GM19455 (cell line): ENCODE measurements around the gene OSM.

Experiments
- ATAC-seq: cut with Tn5 transposase; IDR thresholded peaks from one replicate; pipeline ENCODE4 v1.9.1; 2021; ENCODE audit not compliant: unreplicated experiment

OSM gene

DNA sequence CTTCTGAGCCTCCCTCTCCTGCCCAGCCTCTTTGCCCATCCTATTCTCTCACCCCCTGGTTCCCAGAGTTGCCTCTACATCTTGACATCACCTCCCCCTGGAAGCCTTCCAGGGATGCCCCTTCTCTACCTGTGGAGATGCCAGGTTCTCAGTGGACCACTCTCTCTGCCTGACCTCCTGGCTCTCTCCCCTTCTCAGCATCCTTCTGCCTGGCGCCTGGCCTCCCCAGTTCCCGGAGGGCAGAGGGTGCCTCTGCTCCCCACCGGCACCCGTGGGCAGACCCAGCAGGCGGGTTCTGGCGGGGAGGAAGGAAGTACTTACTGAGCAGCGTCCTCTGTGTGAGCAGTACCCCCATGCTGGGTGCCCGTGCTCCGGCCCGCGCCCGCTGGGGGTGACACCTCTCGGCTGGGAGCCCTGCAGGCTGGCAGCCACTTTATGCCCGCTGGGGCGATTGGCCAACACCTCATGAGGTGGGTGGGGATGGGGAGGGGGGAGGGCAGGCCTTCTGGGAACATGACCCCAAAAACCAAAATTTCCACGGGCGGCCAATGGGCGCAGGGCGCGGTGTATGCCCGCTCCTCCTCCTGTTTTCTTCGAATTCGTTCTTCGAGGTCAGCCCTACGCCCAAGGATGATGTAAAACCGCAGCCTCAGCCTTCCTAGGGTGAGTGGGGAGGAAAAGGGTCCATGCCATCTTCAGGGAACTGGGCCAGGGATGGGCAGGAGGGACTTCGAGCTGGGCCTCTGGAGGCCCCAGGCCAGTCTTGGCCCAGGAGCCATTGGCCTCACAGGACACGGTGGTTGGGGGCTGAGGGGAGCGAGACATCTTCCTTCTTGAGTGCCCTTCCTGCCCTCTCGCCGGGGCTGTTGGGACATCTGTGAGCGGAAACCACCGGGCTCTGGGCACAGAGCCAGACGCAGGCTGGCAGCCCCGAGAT is at the start of gene OSM:
Gene OSM, minus strand, starts transcription at position 407 of the 937 bp plus-strand sequence. Its CDS starts 52 bp downstream, at position 355.
- ATAC-seq, result no peak

GRCh38 chr22:30315962-30316576 is 49.4 kb upstream of the OSM start:
- ATAC-seq, result no peak

GRCh38 chr22:30314915-30315314 is 48.3 kb upstream of the OSM start:
- no peak for ATAC-seq

- ATAC-seq, result no peak
Measured at GRCh38 chr22:30313527-30314363, 47.1 kb upstream of the OSM start.

- ATAC-seq, result no peak
Measured at GRCh38 chr22:30312053-30312452, 45.4 kb upstream of the OSM start.

DNA sequence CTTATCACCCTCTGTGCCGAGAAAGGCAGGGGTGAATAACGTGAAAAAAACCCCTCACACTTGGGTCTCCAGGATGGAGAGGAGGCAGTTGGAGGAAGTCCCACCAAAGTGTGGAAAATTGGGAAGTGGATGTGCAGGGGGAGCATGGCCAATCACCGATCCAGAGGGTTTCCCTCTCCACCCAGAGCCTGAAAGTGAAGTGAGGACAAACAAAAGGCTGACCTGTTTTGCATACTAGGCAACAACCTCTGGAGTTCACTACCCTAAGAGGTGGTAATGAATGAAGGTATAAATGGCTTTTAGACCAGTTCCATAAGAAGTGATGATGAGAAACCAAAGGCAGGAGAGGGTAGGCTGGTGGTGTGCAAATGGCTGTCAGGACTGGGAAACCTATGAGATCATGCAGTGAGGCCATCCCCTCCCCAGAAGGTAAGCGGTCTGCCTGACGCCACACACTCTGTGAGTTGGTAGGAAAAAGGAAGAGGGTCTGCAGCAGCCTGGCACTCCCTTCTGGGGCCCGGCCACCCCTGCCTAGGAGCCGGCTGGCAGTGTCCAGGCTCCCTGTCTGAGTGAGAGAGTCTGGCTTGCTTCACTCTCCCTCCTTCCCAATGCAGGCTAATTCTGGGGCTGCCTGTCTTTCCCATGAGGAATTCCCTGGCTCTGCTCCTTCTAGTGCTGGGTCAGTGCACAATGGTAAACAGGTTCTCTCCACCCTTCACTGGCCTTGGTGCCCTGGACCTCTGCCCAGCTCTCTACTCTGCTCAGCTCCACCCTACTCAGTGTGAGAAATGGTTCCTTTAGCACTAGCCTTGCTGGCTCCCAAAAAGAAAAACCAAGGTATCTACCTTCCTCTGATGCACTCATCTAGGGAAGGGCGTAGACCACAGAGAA is 44.5 kb upstream of the OSM start:
- no peak for ATAC-seq

GRCh38 chr22:30309951-30310741 is 43.5 kb upstream of the OSM start:
- ATAC-seq, result peak; percentile 44

- ATAC-seq, result no peak
Measured at GRCh38 chr22:30308518-30309230, 42.0 kb upstream of the OSM start.

DNA sequence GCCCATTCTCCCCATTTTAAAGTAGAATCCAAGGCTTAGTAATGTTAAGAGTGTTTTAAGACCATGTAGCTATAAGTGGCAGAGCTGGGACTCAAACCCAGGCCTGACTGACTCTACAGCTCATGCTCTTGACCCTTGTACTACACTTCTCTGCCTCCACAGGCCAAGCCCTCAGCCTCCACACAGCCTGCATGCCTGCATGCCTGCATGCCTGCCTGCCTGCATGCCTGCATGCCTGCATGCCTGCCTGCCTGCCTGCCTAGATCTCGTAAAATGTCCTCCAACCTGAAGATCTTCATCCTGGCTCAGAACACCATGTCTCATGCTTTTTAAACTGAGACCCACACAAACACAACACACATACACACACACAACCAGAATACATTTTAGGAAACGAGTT is 41.4 kb upstream of the OSM start:
- no peak for ATAC-seq

DNA sequence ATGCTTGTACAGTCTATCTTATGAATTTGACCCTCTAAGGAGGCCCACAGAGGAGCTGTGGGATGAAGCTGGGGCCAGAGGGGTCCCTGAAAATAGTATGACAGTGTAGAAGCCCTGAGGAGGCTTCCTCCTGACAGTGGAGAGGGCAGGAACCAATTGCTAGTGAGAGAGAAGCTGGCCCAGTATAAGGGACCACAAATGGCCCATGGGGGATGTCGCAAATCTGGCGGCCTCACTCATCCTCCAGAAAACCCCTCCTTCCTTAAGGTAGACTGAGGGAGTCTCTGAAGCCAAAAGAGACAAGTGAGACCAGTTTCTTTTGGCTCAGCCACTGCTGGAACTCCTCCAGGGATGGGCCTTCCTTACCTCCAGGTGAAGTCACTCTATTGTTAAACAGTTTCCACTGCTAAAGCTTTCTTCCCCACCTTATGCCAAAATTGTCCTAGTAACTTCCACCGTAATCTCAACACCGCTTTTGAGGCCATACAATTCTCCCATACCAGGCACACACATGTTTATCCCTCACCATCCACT is 40.5 kb upstream of the OSM start:
- no peak for ATAC-seq

DNA sequence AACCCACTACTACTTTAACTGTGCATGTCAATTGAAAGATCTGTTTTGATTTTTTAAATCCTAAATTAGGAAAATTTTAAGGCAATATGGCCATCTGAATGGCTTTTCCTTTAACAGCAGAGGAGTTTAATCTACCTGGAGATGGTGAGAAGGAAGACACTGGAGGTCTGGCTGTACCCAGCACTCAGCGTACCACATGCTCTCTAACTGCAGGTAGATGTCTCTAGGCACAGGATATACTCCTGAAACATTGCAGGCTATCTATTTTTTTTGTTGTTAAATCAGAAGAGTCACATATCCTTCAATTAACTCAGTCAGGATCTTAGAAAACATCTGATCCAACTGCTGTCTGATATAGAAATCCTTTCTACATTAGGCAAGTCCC is 40.0 kb upstream of the OSM start:
- ATAC-seq, result no peak

DNA sequence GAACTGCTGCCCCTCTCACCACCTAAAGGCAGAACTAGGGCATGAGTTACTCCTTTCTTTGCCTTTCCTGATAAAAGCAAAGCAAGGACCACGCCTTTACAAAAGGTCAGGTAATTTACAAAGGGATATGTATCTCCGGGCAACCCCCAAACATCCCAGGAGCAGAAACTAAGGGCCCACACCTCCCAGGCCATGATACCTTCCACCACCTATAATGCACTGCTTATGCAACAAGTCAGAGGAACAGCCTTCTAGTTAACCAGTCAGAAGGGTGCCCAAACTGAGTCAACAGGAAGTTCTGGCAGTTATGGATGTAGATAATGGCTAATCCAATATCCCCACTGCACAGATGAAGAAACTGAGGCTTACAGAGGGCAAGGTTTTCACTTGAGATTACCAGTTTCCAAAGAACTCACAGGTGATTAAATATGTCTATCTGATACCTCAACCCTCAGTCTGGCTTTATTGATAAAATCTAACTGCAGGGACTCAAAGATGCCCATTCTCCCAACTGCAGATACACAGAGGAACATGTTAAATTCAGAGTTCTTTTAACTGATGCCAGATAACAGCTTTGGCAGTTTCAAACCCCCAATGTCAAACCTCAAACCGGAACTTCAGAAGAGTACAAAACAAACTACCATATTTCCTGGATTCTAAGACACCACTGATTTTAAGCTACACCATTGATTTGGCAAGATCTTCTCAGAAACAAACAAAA is 39.4 kb upstream of the OSM start:
- ATAC-seq, result no peak

- ATAC-seq, result peak; percentile 51
Measured at GRCh38 chr22:30305519-30305905, 38.9 kb upstream of the OSM start.

GRCh38 chr22:30304495-30305244 is 38.0 kb upstream of the OSM start:
- ATAC-seq, result no peak

DNA sequence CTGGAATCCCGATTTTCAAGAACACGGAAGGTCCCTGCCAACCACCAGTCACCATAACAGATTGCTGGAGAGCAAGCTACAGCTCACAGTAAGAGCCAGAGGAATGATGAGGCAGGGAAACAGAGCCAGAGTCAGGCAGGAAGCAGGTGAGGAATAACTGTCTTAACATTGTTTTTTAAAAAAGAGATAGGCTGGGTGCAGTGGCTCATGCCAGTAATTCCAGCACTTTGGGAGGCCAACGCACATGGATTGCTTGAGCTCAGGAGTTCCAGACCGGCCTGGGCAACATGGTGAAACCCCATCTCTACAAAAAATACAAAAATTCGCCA is 36.1 kb upstream of the OSM start:
- ATAC-seq, result no peak

DNA sequence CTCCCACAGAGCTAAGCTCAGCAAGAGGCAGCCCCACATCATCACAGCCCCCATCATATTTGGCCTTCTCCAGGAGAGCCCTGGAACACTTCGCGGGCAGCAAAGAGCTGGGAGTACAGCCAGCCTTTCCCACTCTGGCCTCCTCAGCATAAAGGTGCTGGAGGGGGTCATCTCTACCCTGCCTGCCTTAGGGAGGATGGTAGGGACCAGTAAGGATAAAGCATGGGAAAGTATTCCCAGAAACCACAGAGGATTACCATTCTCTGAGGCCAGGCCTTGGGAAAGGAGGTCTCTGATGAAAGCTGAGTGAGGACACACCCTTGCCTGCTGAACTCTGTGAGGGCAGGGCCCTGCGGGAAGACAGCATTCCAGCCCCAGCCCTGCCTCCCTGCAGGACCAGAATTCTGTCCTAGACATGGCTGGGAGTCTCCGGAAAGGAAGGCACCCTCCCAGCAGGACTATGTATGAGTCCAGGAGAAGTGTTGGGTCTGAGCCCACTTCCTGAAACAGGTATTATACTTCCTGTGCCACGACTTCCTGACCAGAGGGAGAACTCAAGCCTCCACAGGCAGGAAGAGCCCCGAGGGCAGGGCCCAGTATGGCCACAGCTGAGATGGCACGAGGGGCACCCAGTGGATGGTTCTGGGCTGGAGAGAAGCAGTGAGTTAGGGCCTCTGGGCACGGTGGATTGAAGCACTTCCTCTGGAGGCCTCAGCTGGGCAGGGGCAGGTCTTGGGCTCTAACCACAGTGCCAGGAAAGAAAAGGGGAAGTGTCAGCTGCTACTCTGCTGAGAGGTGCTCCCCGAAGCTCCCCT is 35.6 kb upstream of the OSM start:
- ATAC-seq, result no peak

- ATAC-seq, result no peak
Measured at GRCh38 chr22:30299322-30299721, 32.7 kb upstream of the OSM start.
